DMS153 (cell line): Measurements from ENCODE around the gene SSUH2.

Source experiments
- DNase-seq: peaks from one replicate; lab custom pipeline; 2025; lab: John Stamatoyannopoulos, UW

The SSUH2 gene

DNA sequence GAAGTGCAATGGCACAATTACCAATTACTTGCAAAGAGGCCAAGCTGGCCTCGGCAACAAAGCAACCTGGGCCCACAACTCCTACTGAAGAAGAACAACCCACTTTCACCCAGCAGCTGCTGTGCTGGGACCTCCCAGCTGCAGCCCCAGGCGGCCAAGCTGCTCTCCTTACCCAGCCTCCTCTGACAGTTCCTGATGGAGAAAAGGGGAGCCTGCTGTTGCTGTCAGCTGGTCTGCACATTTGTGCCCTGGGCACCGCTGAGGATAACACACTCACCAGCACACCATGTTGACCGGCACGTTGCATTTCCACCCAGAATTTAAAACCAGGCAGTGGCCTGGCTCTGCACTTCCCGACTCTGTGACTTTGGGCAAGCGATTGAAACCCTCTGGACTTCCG is 33.6 kb downstream of the SSUH2 start:
- no peak for DNase-seq

DNA sequence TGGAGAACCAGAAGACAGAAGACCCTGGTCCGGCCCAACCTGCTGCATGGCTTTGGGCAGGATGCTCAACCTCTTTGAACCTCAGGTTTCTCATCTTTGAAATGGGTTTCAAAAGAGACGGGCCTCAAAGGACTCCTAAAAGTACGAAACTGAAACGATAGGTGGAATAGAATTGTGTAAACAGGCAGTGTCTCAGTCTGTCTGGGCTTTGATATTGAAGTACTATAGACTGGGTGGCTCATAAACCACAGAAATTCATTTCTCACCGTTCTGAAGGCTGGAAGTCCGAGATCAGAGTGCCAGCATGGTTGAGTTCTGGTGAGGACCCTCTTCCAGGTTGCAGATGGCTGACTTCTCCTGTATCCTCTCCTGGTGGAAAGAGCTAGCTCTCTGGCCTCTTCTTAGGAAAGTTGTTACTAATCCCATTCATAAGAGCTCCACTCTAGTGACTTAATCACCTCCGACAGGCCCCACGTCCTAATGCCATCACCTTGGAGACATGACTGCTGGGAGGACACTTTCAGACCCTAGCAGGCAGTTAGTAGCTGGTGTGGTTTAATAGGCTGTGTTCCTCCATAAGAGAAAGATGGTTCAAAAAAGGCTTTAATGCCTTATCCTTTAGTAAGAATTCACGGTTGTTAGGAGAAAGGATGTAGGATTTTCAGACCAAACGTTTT is 35.7 kb downstream of the SSUH2 start:
- DNase-seq, result no peak

DNA sequence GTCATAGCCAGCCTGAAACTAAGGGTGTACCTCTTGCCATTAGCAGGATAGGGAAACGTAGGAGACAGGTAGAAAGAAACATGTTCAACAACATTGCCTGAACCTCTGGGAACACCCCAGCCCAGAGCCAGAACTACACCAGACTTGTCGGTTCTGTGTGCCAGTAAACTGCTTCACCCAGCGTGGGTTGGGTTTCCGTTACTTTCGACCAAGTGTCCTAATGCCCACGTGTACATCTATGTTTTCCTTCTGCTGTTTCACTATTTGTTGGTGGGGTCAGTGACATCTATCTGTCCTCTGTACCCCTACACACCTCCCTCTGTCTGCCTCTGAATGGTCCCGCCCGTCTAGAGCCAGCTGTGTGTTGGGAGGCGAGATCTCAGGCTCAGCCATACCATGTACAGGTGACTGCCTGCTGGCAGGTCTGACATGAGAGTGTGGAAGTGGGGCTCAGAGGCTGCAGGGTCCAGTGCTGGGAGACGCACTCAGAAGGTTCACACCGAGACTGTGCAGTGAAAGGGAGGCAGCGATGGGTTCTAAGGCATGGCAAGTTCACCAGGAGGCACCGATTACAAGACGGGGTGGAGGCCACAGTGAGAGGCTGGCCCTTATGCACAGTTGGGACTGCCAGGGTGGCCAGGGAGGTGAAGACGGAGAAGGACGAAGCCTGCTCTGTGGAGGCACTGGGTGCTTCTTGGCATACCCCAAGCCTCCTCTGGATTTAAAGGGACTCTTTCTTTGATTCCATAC is 36.4 kb downstream of the SSUH2 start:
- no peak for DNase-seq

DNA sequence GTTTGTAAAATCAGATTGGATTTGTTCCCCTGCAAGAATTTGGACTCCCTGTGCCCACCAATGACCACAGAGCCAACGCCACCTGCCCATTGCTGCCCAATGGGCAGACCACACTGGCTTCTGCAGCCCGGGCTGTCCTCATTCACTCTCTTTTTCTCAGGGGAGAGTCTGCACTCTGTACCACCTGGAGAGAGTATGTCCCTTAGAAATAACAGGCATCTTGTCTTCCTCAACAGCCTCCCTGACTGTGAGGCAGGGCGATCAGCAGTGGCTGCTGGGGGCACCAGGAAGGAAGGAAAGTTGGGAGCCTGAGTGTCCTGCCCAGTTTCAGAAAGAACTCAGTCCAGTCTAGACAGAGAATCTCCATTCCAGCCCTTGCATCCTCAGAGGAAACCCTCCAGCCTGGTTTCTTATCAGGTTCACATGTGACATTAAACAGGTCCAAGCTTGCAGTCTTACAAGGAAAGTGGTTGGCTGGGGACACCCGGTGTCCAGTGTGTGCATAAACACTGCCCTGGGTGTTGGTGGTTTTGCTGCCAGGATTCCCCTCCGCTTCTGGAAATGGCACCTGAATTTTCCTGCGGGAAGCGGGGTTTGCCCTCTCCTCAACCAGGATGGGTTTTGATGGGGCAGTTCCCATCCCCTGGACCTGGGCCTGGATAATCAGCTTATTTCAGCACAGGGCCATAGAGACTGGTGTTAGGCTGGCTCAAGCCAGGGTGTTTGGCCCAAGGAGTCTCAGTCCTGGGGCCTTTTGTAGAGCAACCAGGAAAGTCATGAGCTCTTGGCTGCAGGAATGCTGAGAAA is 37.2 kb downstream of the SSUH2 start:
- no peak for DNase-seq

DNA sequence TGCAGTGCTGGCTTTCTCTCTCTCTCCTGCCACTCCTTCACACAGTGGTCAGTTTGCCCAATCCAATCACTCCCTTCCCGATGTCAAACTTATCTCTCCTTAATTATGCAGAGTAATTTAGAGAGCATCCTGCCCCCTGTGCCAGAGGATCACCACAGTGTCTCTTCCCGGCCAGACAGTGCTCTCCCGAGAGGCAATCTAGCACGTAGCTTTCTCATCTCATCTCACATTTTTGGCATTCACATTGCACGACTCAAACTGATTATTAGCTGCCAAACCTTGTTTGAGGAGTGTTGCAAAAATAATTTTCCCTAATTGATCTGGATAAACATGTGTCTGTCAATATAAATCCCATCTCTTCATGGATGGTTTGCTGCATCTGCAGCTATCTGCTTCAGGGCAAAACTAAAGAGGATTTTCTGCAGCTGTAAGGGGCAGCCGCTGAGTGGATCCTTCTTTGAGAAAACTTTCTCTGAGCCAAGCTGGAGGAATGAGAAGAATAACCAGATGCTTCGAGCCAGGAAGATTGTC is 37.8 kb downstream of the SSUH2 start:
- DNase-seq, result no peak

DNA sequence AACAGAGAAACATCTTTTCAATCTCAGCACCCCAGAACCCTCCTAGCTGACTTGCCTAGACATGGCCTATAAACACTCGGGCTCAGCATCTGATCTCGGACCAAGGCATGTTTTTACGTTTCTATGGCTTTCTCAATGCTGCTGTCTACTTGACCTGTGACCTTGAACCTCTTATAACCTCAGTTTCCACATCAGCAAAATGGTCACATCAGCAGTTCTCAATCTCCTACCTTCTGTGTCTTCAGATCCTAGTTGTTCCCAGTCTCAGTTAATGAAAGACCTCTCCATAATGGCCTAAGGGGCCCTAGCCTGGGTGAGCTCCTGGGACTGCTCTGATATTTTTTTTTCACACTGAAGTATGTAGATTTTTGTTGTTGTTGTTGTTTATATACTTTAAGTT is 39.6 kb downstream of the SSUH2 start:
- DNase-seq, result no peak

DNA sequence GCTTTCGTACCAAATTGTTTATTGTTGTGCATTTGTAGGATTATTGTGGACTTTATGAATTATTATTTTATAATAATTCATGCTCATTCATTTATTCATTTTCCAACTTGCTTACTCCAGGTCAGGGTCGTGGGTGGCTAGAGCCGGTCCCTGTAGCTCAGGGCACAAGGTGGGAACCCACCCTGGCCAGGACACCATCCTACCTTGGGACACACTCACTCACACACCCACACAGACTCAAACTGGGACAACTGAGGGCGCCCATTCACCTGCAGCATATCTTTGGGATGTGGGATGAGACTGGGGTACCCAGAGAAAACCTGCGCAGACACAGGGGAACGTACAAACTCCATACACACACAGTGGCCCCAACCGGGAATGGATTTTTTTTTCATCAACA is 40.6 kb downstream of the SSUH2 start:
- DNase-seq, result no peak

DNA sequence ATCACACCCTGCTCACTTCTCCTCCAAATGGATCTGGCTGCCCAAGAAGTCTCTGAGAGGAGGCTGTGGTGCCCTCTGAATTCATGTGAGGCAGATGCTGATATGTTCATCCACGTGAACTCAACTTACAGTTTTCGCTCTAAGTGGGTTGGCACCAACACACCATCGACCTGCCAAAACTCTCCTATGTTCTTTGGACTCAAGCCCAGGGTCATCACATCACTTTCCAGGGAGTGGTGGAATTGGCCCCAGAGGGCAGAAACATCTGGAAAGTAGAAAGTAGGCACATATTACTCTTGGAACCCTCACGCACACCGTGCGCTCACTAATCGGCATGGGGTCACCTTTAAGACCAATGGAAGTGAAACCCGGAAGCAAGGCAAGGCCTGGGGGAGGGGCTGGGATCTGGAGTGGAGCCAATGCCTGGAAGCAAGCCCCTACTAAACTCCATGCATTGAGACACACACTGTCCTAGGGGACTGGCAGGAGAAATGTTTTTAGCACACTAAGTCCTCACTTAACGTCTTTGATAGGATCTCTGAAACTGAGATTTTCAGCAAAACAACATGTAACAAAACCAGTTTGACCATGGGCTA is 41.4 kb downstream of the SSUH2 start:
- DNase-seq, result no peak

DNA sequence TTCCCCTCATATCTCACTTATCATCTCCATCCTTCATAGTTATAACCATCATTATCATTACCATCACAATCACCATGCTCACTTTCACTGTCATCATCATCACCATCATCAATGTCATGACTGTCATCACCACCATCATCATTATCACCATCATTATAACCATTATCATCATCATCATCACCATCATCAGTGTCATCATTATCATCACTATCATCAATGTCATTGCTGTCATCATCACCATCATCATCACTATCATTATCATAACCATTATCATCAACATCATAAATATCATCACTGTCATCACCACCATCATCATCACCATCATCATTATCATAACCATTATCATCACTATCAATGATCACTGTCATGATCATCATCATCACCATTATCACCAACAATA is 44.1 kb downstream of the SSUH2 start:
- DNase-seq, result no peak

DNA sequence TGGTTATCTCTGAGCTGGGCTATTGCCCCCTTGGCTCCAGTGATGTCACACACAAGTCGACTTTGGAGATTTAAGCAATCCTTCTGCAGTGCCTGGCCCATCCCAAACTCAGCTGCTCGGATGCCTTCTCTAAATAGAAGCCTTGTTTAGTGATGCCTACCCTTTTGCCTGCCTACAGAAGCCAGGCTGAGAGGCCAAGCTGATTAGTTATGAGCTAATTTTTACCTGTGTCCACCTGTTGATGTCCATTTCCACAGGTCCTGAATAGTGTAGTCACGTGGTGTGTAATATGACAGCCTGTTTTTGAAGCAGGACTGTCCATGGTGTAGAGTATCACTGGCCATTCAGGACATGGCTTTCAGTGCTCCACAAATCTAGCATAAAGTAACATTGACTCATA is 45.5 kb downstream of the SSUH2 start:
- no peak for DNase-seq

DNA sequence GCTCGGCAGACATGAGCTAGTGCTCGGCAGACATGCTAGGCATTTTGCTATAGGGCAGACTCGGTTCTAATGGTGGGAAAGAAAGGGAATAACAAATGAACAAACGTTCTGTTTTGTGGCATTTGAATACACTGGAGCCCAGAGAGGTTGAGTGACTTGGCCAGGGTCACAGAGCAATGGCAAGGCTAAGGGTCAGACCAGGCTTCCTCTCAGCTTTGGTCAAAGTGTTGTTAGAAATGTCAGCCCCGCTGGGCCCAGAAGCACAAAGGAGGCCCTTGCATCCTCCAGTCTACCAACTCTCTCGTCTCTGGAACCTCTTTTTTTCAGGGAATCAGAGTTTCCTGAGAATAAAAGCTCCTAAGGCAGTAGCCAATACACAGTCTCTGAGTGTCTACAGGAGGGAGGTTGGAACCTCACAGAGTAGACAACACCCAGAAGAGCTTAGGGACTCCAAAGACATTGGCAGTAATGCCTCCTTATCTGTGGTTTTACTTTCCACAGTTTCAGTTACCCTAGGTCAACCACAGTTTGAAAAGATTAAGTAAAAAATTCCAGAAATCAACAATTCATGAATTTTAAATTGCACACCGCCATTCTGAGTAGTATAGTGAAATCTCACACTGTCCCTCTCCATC is 47.3 kb downstream of the SSUH2 start:
- no peak for DNase-seq

DNA sequence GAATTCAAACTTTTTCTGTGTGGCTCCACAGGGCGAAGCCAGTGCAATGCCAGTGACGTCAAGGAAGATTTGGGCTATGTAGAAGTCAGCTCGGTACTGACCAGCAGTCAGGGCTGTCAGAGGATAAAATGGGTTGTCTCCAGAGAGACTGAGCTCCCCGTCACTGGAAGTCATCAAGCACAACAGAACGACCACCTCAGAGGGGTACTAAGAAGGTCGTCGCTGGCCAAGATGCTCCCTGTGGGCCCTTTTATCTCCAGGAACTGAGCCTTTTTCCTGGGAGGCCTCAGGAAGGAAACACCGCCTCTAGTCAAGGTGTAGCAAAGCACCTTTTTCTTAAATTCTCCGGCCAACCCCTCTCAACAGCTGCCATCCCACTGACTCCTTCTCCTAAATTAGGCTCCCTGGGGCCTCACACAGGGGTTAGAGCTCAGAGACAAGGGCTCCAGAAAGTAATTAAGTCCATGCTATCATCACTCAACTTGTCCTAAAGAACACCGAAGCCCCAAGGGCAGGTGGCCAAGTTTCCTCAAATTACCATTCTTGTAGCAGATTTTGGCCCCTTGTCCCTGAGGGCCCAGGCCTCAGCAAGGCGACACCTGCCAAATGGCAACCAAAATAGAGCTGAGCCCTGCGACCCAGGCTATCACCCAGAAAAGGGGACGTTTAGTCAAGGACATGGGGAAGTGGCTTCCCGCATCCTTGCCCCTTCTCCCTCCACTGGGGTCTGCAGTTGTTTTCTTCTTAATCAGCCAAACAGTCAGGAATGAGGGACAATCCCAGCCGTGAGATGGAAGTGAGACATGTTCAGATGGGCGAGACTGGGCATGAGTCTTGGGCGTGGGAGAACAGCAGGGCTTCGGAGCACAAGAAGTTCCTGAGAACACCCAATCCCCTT is 48.0 kb downstream of the SSUH2 start:
- DNase-seq, result no peak

DNA sequence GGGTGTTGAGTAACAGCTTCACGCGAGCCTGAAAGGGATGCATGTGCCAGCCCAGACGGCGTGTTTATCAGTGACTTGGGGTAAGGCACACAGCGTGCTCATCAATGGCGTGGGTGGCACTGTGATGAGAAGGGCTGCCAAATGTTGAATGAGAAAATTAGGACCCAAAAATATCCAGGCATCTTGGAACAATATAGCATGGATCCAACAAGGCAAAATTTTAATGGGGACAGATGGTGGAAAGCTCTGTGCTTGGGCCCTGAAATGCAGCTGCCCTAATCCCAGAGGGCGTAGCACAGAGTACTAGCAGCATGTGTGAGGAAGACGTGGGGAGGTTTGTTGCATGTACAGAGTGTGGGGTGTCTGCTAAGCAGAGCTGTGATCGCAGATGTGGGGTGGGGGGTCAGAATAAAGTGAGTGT is 48.9 kb downstream of the SSUH2 start:
- DNase-seq, result no peak

DNA sequence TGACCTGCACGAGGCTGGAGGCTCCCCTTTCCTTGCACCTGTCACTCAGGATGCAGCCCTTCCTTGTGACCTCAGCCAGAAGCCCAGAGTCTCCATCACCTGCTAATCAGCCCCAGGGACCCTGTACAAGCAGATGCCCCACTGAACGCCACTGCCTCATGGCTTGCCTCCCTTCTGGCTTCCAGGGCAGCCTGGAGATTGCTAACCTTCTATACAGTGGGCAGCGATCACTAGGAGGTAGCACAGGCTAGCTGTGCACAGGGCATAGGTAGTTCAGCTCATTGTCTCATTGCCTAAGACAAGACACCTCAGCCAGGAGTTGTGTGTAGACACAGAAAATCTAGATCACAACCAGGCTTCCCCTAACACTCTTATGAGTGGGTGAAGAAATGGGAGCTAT is 49.3 kb downstream of the SSUH2 start:
- no peak for DNase-seq

DNA sequence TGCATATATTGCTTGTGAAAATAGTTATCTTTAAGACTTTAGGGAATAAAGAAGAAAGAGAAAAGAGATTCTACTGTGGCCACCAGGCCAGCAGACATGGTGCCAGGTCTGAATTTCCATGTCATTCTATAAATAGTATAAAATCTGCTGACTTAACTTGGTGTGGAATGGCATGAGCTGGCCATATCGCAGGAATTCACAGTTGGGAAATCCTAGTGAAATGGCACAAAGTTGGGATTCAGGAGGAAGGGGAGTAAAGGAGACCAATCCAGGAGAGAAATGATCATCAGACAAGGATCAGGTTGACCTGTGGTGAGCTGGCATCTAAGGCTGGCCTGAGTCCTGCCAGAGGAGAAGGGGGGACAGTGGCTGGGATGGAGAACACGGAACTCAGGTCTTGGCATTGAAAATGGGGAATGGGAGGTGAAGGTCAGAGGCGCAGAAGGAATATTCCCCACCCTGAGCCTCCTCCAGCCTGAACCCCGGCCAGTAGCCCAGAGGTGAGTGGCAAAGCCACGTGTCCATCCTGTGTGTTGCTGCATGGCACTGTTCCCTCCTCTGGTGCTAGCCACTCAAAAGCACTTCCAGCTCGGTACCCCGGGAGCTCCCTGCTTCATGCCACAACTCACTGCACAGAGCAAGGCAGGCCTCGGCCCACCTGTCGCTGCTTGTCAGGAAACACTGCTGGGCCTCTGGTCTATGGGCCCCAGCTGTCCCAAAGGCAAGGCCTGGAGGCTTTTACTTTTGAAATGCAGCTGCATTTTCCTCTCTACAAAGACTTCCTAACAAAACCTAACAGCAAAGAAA is 51.4 kb downstream of the SSUH2 start:
- no peak for DNase-seq

DNA sequence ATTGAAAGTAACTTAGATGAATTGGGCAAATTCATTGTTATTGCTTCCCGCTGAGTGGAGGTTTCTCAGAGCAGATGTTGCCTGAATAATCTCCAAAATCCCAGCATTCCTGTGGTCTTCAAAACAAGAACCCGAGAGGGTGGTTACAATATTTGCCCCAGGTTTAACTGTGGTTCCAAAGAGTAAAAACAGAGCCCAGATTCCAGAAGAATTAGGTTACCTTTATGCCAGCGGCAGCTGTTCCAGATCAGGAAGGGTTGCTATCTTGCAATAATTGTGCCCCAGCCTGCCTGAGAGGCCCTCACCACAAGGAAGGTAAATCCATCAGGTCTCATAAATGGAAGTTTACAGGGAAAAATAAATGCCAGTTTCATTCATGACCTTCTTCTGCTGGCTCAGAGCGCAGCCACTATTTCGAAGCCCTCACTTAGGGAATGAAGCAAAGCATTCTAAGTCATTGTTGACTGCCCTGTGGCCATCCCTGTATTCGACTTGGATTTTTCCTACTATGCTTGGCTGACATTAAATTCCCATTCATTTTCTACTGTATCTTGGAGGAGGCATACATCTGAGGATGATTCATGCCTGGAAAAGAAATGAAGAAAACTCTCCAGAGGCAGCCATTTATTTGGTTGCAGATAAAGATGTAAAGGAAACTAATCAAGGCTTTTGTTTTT is 54.6 kb downstream of the SSUH2 start:
- no peak for DNase-seq

DNA sequence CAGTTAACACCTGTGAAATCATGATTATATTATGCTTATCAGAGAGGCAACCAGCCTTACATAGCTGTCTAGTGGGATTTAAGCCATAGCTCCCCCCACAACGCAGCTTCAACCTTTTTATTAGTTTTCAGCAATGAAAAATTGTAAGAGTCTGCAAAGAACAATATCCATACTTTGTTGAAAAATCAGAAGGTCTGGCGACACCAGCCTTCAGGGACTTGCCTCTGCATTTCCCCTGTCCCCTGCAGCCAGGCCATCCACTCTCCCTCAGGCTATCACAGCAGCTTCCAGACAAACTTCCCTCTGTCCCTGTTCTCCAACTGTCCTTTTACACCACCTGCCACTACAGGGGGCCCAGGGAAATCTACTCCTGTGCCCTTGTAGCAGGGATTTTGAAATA is 59.9 kb downstream of the SSUH2 start:
- DNase-seq, result no peak

DNA sequence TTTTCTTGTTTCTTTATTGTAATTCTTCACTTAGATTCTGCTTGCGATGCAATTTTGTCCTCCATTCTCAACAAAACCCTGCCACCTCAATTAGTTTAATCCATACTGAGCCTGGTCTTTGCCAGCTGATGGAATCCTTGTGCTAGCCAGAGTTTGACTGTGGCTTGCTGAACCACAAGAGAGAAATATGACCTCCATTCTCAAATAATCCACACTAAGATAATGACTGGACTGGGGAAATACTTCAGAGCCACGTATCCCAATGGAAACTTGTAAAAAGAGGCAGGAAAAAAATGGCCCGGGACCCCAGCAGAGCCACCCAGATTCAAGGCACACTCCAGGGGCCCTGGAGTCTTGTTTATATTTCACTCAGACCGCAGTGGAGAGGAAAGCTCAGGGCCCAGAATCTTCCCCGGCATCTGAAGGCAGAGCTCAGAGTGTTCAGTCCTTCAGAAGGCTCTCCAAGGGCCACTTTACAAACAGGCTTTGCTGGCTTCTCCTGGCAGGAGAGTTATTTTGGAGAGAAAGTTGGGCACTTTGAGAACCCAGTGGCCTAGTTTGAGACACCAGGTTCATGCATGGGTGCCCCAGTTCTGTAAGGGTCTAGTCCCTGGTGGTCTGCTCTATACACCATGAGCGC is 62.7 kb downstream of the SSUH2 start:
- no peak for DNase-seq

DNA sequence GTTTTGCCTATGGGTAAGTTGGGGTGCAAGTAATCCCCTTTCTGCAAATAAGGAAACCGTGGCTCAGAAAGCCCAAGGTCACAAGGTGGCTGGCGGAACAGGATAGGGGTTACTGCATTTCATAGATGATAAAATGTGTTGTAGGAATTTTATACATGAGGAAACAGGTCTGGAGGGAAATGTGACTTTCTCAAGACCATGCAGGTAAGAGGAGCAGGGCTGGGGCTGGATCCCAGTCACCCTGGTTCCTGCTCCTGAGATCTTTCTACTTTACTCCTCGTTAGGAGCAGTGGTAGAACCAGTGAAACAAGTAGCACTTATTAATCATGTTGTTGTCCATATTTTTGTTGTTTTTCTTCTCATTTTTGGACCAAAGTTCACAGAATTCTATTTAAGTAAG is 63.2 kb downstream of the SSUH2 start:
- DNase-seq, result no peak
